DOHH2 (cell line): ENCODE data around the gene PACRG.

Experiments
- H3F3A ChIP-seq: fragments of 200-600 bp; sonication (generic), shearing (Covaris generic); 2 replicates; pipeline ENCODE4 v1.6.0; 2016; ENCODE audit warnings: antibody characterized with exemption, mild to moderate bottlenecking; ENCODE audit not compliant: control insufficient read depth, insufficient read depth
- H3K27ac ChIP-seq: fragments of 200-600 bp; sonication (generic); 2 replicates; pipeline ENCODE4 v1.5.1; 2014; ENCODE audit warnings: low read depth, mild to moderate bottlenecking, low read length, moderate library complexity
- H3K27me3 ChIP-seq: fragments of 200-600 bp; sonication (generic); 2 replicates; pipeline ENCODE4 v1.6.1; 2014; ENCODE audit warnings: mild to moderate bottlenecking, low read length, mixed read lengths; ENCODE audit not compliant: control insufficient read depth
- H3K36me3 ChIP-seq: fragments of 200-600 bp; sonication (generic); 2 replicates; pipeline ENCODE4 v1.6.1; 2014; ENCODE audit warnings: mild to moderate bottlenecking, low read length, moderate library complexity, mixed read lengths; ENCODE audit not compliant: control insufficient read depth
- H3K4me1 ChIP-seq: fragments of 200-600 bp; sonication (generic); 2 replicates; pipeline ENCODE4 v1.6.1; 2014; ENCODE audit warnings: mild to moderate bottlenecking, low read length, mixed read lengths; ENCODE audit not compliant: control insufficient read depth
- H3K4me2 ChIP-seq: fragments of 200-600 bp; sonication (generic); 2 replicates; pipeline ENCODE4 v1.6.0; 2014; ENCODE audit warnings: mild to moderate bottlenecking, low read length, moderate library complexity
- H3K4me3 ChIP-seq: fragments of 200-600 bp; sonication (generic); 2 replicates; pipeline ENCODE4 v1.5.1; 2014; ENCODE audit warnings: mild to moderate bottlenecking, low read length, mixed read lengths
- H3K79me2 ChIP-seq: fragments of 200-600 bp; sonication (generic); 2 replicates; pipeline ENCODE4 v1.6.1; 2014; ENCODE audit warnings: mild to moderate bottlenecking, low read length, mixed read lengths; ENCODE audit not compliant: control insufficient read depth
- H3K9me2 ChIP-seq: fragments of 200-600 bp; sonication (generic); replicated peaks from 2 replicates; pipeline ENCODE4 v1.6.1; 2014; ENCODE audit warnings: mild to moderate bottlenecking, low read length, mixed read lengths; ENCODE audit not compliant: control insufficient read depth
- H3K9me3 ChIP-seq: fragments of 200-600 bp; sonication (generic); 2 replicates; pipeline ENCODE4 v1.6.1; 2014; ENCODE audit warnings: antibody characterized with exemption, low read length, mixed read lengths; ENCODE audit not compliant: control insufficient read depth, insufficient read depth
- H4K20me1 ChIP-seq: fragments of 200-600 bp; sonication (generic); 2 replicates; pipeline ENCODE4 v1.6.0; 2014; ENCODE audit warnings: low read depth, mild to moderate bottlenecking, antibody characterized with exemption, low read length, moderate library complexity; ENCODE audit not compliant: control insufficient read depth, insufficient read depth
- CTCF ChIP-seq: fragments of 200-600 bp; sonication (generic); IDR thresholded peaks from one replicate; pipeline ENCODE4 v1.5.1; 2014; ENCODE audit warnings: antibody characterized with exemption, mild to moderate bottlenecking, low read depth, low read length; ENCODE audit not compliant: poor library complexity, severe bottlenecking
- EZH2phosphoT487 ChIP-seq: fragments of 200-600 bp; sonication (generic); IDR thresholded peaks from 2 replicates; pipeline ENCODE4 v1.6.1; 2017; ENCODE audit warnings: borderline replicate concordance, mild to moderate bottlenecking, antibody characterized with exemption, low read length, moderate library complexity, mixed read lengths

Gene PACRG

GRCh38 chr6:163183806-163184205 lies 456.0 kb downstream of the PACRG start:
- Histone ChIP-seq H3K4me1 (no peaks in the 10 kb centered on the region), H3K4me3 (no peak overlapping the region), H3K27ac (no peak overlapping the region), H3K79me2 (no peaks in the 10 kb centered on the region), H3K9me3 (no peaks in the 10 kb centered on the region), H4K20me1 (no peaks in the 10 kb centered on the region), H3K4me2 (no peak overlapping the region), H3K9me2 (no peaks in the 10 kb centered on the region), H3F3A (no peaks in the 10 kb centered on the region), H3K36me3 (no peaks in the 10 kb centered on the region), H3K27me3 (no peaks in the 10 kb centered on the region)
- TF ChIP-seq CTCF, result no peak
- no peak for TF ChIP-seq EZH2phosphoT487

GRCh38 chr6:163185744-163186143 lies 458.0 kb downstream of the PACRG start:
- H3K9me3 ChIP-seq, result no peaks in the 10 kb centered on the region

GRCh38 chr6:163186527-163186926 lies 458.8 kb downstream of the PACRG start:
- TF ChIP-seq EZH2phosphoT487, result no peak
- TF ChIP-seq CTCF, result no peak
- no peak overlapping the region for H3K4me3 ChIP-seq
- no peaks in the 10 kb centered on the region for H3K79me2 ChIP-seq
- no peaks in the 10 kb centered on the region for H4K20me1 ChIP-seq
- H3K36me3 ChIP-seq, result no peaks in the 10 kb centered on the region
- H3K9me3 ChIP-seq, result no peaks in the 10 kb centered on the region
- H3F3A ChIP-seq, result no peaks in the 10 kb centered on the region
- H3K4me1 ChIP-seq, result no peaks in the 10 kb centered on the region
- no peak overlapping the region for H3K4me2 ChIP-seq
- H3K27me3 ChIP-seq, result no peaks in the 10 kb centered on the region
- H3K9me2 ChIP-seq, result no peaks in the 10 kb centered on the region
- H3K27ac ChIP-seq, result no peak overlapping the region

More at GRCh38 chr6:163185744-163186143, 458.0 kb downstream of the PACRG start:
- H3K4me1 ChIP-seq, result no peaks in the 10 kb centered on the region
- TF ChIP-seq CTCF (no peak), EZH2phosphoT487 (no peak)
- H3F3A ChIP-seq, result no peaks in the 10 kb centered on the region
- no peaks in the 10 kb centered on the region for H3K79me2 ChIP-seq
- H3K27ac ChIP-seq, result no peak overlapping the region
- H3K9me2 ChIP-seq, result no peaks in the 10 kb centered on the region
- H3K27me3 ChIP-seq, result no peaks in the 10 kb centered on the region
- no peak overlapping the region for H3K4me3 ChIP-seq
- no peak overlapping the region for H3K4me2 ChIP-seq
- H4K20me1 ChIP-seq, result no peaks in the 10 kb centered on the region
- H3K36me3 ChIP-seq, result no peaks in the 10 kb centered on the region

- Histone ChIP-seq H3K4me3 (no peak overlapping the region), H4K20me1 (no peaks in the 10 kb centered on the region), H3K4me1 (no peaks in the 10 kb centered on the region), H3K79me2 (no peaks in the 10 kb centered on the region), H3F3A (no peaks in the 10 kb centered on the region), H3K4me2 (no peak overlapping the region), H3K9me3 (no peaks in the 10 kb centered on the region), H3K27me3 (no peaks in the 10 kb centered on the region), H3K27ac (no peak overlapping the region), H3K36me3 (no peaks in the 10 kb centered on the region), H3K9me2 (no peaks in the 10 kb centered on the region)
- no peak for TF ChIP-seq CTCF
- TF ChIP-seq EZH2phosphoT487, result no peak
Measured at GRCh38 chr6:163187201-163187600, 459.4 kb downstream of the PACRG start.
